SK-N-SH (cell line): ENCODE measurements around the gene RAD21L1.
"Not testable (repeated sequence)": the region's sequence is repeated elsewhere in the genome, so short reads cannot be mapped to it uniquely, and the experiment has no call there.

ENCODE experiments used
- EZH2phosphoT487 ChIP-seq: fragments of 200-600 bp; sonication (generic); IDR thresholded peaks from 2 replicates; pipeline ENCODE4 v1.6.1; 2017; ENCODE audit warnings: low read depth, mixed run types, mild to moderate bottlenecking, antibody characterized with exemption, moderate library complexity, borderline replicate concordance
- POLR2AphosphoS5 ChIP-seq: IDR thresholded peaks from 2 replicates; pipeline ENCODE4 v1.6.1; 2012; ENCODE audit warnings: low read depth, low read length

GRCh38 chr20:1216527-1217427, 9.1 kb upstream of the RAD21L1 start:
- TF ChIP-seq POLR2AphosphoS5, EZH2phosphoT487: not testable (repeated sequence)
